Osteoblast (primary cell): ENCODE results near the gene FBXL17. TPM values are rescaled to one million over a fixed set of nuclear protein-coding genes. Genes with fewer than 3 reads are reported as not detected.

Source experiments
- DNase-seq: peaks from one replicate; pipeline ENCODE4 v3.0.0; 2011; ENCODE audit warnings: low spot score, mixed read lengths; ENCODE audit not compliant: insufficient read length; ENCODE audit errors: missing footprints
- H2AFZ ChIP-seq: 2 replicates; pipeline ENCODE4 v1.6.0; 2011; ENCODE audit warnings: mild to moderate bottlenecking, low read length
- H3K27ac ChIP-seq: 2 replicates; pipeline ENCODE4 v1.5.1; 2011; ENCODE audit warnings: mild to moderate bottlenecking, low read depth, low read length, moderate library complexity
- H3K27me3 ChIP-seq: 2 replicates; pipeline ENCODE4 v1.6.0; 2012; ENCODE audit warnings: mild to moderate bottlenecking, control low read depth, inconsistent platforms, low read length, moderate library complexity; ENCODE audit not compliant: insufficient read depth
- H3K36me3 ChIP-seq: 2 replicates; pipeline ENCODE4 v1.5.1; 2011; ENCODE audit warnings: mild to moderate bottlenecking, low read length, control low read depth, moderate library complexity; ENCODE audit not compliant: insufficient read depth
- H3K4me1 ChIP-seq: 2 replicates; pipeline ENCODE4 v1.5.1; 2011; ENCODE audit warnings: mild to moderate bottlenecking, low read length, control low read depth, moderate library complexity; ENCODE audit not compliant: insufficient read depth
- H3K4me2 ChIP-seq: 2 replicates; pipeline ENCODE4 v1.6.0; 2011; ENCODE audit warnings: mild to moderate bottlenecking, low read length; ENCODE audit not compliant: insufficient read depth
- H3K4me3 ChIP-seq: fragments of 200-600 bp; sonication (generic); 3 replicates; pipeline ENCODE4 v1.5.1; 2012; ENCODE audit warnings: mild to moderate bottlenecking, low read length, inconsistent platforms; ENCODE audit not compliant: insufficient read depth
- H3K79me2 ChIP-seq: 2 replicates; pipeline ENCODE4 v1.6.0; 2012; ENCODE audit warnings: mild to moderate bottlenecking, low read length, control low read depth, inconsistent platforms; ENCODE audit not compliant: insufficient read depth
- H3K9me3 ChIP-seq: 2 replicates; pipeline ENCODE4 v1.5.1; 2011; ENCODE audit warnings: low read depth, low read length, control low read depth
- H4K20me1 ChIP-seq: 2 replicates; pipeline ENCODE4 v1.6.0; 2012; ENCODE audit warnings: mild to moderate bottlenecking, low read length, control low read depth; ENCODE audit not compliant: insufficient read depth
- total RNA-seq: library from RNA; depleted of rRNA; stranded (reverse); fragments of >200 nt; gene quantifications from 2 replicates; pipeline ENCODE4 v1.2.3, GENCODE V29; 2012
- TF ChIP-seq, protein P1 (sequence below): IDR thresholded peaks from 2 replicates; pipeline ENCODE4 v1.5.1; 2011; ENCODE audit warnings: mild to moderate bottlenecking, low read depth, low read length, moderate library complexity; ENCODE audit errors: extremely low read depth

FBXL17 gene
- total RNA-seq, 1 donor: 19.5 TPM

DNA sequence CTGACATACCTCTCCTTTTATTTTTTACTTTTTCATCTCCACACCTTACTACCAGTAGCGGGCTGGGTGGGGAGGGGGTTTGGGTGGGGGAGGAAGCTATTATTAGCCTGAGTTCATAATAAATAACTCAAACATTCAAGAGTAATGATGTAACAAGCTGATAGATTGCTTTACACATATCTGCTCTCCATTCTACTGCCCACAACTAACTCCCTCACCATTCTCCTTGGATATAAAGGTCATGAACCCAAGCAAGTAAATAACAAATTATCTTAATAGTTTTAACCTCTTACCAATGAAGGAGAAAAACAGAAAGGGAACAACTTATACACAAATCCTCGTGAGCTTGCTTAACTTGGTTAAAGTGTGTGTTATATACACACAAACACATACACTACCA, 15.4 kb downstream of the FBXL17 start:
- no peaks in the 10 kb centered on the region for H3K9me3 ChIP-seq
- no peak overlapping the region for H3K4me3 ChIP-seq
- no peaks in the 10 kb centered on the region for H3K4me1 ChIP-seq
- H4K20me1 ChIP-seq: no peaks in the 10 kb centered on the region
- H3K36me3 ChIP-seq: no peaks in the 10 kb centered on the region
- no peak for DNase-seq
- no peak overlapping the region for H2AFZ ChIP-seq
- peaks cover 16% of the 10 kb centered on the region for H3K79me2 ChIP-seq
- TF ChIP-seq, protein P1, sequence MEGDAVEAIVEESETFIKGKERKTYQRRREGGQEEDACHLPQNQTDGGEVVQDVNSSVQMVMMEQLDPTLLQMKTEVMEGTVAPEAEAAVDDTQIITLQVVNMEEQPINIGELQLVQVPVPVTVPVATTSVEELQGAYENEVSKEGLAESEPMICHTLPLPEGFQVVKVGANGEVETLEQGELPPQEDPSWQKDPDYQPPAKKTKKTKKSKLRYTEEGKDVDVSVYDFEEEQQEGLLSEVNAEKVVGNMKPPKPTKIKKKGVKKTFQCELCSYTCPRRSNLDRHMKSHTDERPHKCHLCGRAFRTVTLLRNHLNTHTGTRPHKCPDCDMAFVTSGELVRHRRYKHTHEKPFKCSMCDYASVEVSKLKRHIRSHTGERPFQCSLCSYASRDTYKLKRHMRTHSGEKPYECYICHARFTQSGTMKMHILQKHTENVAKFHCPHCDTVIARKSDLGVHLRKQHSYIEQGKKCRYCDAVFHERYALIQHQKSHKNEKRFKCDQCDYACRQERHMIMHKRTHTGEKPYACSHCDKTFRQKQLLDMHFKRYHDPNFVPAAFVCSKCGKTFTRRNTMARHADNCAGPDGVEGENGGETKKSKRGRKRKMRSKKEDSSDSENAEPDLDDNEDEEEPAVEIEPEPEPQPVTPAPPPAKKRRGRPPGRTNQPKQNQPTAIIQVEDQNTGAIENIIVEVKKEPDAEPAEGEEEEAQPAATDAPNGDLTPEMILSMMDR: no peak
- H3K27me3 ChIP-seq: no peaks in the 10 kb centered on the region
- no peak overlapping the region for H3K4me2 ChIP-seq
- H3K27ac ChIP-seq: no peak overlapping the region

DNA sequence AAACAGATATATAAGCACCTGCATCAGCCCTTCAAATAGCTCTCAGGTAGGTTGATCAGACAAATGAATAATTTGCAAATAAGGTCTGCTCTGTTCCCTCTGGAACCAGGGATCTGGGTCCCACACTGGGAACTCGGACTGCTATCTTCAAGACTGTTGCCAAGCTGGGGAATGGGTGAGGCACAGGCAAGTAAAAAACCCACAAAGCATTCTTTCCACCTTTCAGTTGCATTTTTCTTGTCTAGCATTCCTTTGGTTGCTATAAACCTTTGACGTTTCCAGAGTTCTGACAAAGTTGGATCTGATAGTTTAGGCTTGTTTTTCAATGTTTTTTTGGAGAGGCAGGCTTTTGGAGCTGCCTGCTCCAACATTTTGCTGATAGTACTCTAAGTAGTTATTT, 20.1 kb downstream of the FBXL17 start:
- TF ChIP-seq, protein P1: no peak
- no peak for DNase-seq

DNA sequence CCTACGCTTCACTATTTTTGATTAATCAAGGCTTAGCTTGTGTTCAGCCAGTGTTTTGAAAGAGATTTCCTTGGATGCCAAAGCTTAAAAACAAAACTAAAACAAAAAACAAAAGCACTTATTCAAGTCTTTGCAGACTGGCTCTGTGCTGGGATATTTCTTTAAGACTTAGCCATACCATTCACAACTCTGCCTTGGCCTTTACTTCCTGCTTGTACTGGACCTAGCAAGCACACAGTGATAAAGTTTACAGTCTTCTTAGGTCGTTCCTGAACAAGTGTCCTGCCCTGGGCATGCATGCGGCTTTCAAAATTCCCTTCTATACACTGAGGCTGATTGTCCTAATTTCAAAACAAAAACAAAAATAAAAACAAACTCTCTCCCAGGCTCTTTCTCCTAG, 20.7 kb downstream of the FBXL17 start:
- Histone ChIP-seq H3K4me2 (no peak overlapping the region), H3K27ac (no peak overlapping the region), H3K36me3 (no peaks in the 10 kb centered on the region), H3K27me3 (no peaks in the 10 kb centered on the region), H3K4me3 (no peak overlapping the region), H2AFZ (no peak overlapping the region), H3K9me3 (no peaks in the 10 kb centered on the region), H4K20me1 (no peaks in the 10 kb centered on the region), H3K4me1 (no peaks in the 10 kb centered on the region), H3K79me2 (no peaks in the 10 kb centered on the region)
- no peak for DNase-seq
- TF ChIP-seq, protein P1: no peak

More for the DNA sequence above, 20.1 kb downstream of the FBXL17 start:
- Histone ChIP-seq H2AFZ (no peak overlapping the region), H3K36me3 (no peaks in the 10 kb centered on the region), H3K4me2 (no peak overlapping the region), H3K27me3 (no peaks in the 10 kb centered on the region), H4K20me1 (no peaks in the 10 kb centered on the region), H3K4me1 (no peaks in the 10 kb centered on the region), H3K79me2 (no peaks in the 10 kb centered on the region), H3K4me3 (no peak overlapping the region), H3K27ac (no peak overlapping the region), H3K9me3 (no peaks in the 10 kb centered on the region)

DNA sequence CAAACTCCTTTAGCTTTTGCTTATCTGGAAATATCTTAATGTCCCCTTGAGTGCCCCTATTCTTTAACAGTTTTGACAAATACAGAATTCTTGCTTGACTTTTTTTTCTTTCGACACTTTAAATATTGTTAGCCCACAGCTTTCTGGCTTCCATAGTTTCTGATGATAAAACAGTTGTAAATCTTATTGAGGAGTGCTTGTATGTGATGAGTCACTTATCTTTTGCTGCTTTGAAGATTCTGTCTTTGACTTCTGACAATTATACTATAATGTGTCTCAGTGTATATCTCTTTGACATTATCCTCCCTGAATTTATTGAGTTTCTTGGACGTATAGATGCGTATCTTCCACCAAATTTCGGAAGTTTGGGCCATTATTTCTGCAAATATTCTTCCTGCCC, 21.6 kb downstream of the FBXL17 start:
- H3K9me3 ChIP-seq: no peaks in the 10 kb centered on the region

More for the DNA sequence above, 21.6 kb downstream of the FBXL17 start:
- H4K20me1 ChIP-seq: no peaks in the 10 kb centered on the region
- no peaks in the 10 kb centered on the region for H3K4me1 ChIP-seq
- no peaks in the 10 kb centered on the region for H3K79me2 ChIP-seq
- no peak overlapping the region for H2AFZ ChIP-seq
- H3K36me3 ChIP-seq: no peaks in the 10 kb centered on the region
- TF ChIP-seq, protein P1: no peak
- no peak overlapping the region for H3K4me2 ChIP-seq
- no peak for DNase-seq
- H3K27ac ChIP-seq: no peak overlapping the region
- H3K4me3 ChIP-seq: no peak overlapping the region
- H3K27me3 ChIP-seq: no peaks in the 10 kb centered on the region
